ENCODE measurements around the gene ACACB. TPM values are rescaled to one million over a fixed set of nuclear protein-coding genes. Genes with fewer than 3 reads are reported as not detected.

Gene ACACB
- polyA plus RNA-seq, 2 of the 4 experiments (the other 2 are of a cell fraction), result 6.8 to 7.6 TPM

DNA sequence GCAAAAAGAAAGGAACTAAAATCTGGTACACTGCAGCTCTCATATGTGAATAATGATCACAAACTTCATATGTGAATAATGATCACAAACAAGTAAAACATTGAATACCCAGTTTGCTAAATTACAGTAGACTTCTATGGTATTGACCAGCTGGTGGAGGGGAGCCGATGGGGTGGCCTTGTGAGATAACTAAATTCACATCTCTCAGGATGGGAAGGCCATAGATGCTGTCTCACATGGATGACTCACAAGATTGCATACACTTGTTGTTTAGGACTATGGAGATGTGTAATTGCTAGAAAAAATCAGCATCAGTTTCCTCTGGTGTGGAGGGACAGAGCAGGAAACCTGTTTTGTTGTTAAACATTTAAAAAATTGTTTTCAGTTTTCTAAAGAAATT, 49.2 kb downstream of the ACACB start:
- Histone ChIP-seq H3K27ac (no peak overlapping the region), H3K9me3 (no peaks in the 10 kb centered on the region), H3K4me3 (no peak overlapping the region), H3K4me2 (no peak overlapping the region), H3K4me1 (no peaks in the 10 kb centered on the region)
- FAIRE-seq, result no peak
- ATAC-seq, result no peak
- CTCF ChIA-PET, result interaction anchor here (0.6 kb wide), 1 partner anchor 400 kb away, joined by 3 read pairs; no protein-coding TSS in a partner anchor
- POLR2A ChIA-PET, result no interaction called here
- no peak for DNase-seq (ENCODE audit: low read depth in 1 of 2, low spot score in 1 of 2)
- TF ChIP-seq HOXB5 (CRISPR knock-in tag; IDR thresholded peaks at IDR 0.05) (no peak), RCOR1 (IDR thresholded peaks at IDR 0.05; ENCODE audit: low read depth, low read length) (no peak), BHLHE40 (IDR thresholded peaks at IDR 0.05; ENCODE audit: low read depth, low read length) (no peak), MAZ (IDR thresholded peaks at IDR 0.05; ENCODE audit: borderline replicate concordance, low read depth, low read length) (no peak), EHMT2 (IDR thresholded peaks at IDR 0.05; ENCODE audit: low read depth) (no peak), MAFK (IDR thresholded peaks at IDR 0.05; ENCODE audit: partially characterized antibody) (no peak), ZSCAN20 (CRISPR knock-in tag; IDR thresholded peaks at IDR 0.05) (no peak), CBX8 (IDR thresholded peaks at IDR 0.05) (no peak), HOXB13 (CRISPR knock-in tag; IDR thresholded peaks at IDR 0.05; ENCODE audit: low read depth) (no peak), HEYL (CRISPR knock-in tag; IDR thresholded peaks at IDR 0.05) (no peak), KDM1A (IDR thresholded peaks at IDR 0.05; ENCODE audit: low read depth) (no peak), CTCF (IDR thresholded peaks at IDR 0.05) (no peak), JUNB (IDR thresholded peaks at IDR 0.05) (no peak), FOXS1 (CRISPR knock-in tag; IDR thresholded peaks at IDR 0.05) (no peak), RARB (CRISPR knock-in tag; IDR thresholded peaks at IDR 0.05) (no peak), GATA3 (IDR thresholded peaks at IDR 0.05; ENCODE audit: borderline replicate concordance) (no peak), POLR2AphosphoS2 (conservative IDR thresholded peaks at IDR 0.05; ENCODE audit: low read length) (no peak), ZNF302 (CRISPR knock-in tag; IDR thresholded peaks at IDR 0.05) (no peak), HDAC2 (IDR thresholded peaks at IDR 0.05) (no peak)
- TF ChIP-seq, protein P1, sequence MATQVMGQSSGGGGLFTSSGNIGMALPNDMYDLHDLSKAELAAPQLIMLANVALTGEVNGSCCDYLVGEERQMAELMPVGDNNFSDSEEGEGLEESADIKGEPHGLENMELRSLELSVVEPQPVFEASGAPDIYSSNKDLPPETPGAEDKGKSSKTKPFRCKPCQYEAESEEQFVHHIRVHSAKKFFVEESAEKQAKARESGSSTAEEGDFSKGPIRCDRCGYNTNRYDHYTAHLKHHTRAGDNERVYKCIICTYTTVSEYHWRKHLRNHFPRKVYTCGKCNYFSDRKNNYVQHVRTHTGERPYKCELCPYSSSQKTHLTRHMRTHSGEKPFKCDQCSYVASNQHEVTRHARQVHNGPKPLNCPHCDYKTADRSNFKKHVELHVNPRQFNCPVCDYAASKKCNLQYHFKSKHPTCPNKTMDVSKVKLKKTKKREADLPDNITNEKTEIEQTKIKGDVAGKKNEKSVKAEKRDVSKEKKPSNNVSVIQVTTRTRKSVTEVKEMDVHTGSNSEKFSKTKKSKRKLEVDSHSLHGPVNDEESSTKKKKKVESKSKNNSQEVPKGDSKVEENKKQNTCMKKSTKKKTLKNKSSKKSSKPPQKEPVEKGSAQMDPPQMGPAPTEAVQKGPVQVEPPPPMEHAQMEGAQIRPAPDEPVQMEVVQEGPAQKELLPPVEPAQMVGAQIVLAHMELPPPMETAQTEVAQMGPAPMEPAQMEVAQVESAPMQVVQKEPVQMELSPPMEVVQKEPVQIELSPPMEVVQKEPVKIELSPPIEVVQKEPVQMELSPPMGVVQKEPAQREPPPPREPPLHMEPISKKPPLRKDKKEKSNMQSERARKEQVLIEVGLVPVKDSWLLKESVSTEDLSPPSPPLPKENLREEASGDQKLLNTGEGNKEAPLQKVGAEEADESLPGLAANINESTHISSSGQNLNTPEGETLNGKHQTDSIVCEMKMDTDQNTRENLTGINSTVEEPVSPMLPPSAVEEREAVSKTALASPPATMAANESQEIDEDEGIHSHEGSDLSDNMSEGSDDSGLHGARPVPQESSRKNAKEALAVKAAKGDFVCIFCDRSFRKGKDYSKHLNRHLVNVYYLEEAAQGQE (IDR thresholded peaks at IDR 0.05), result no peak
- WGBS (ENCODE audit: missing lambda C conversion rate), result 78% methylated on average over 1 of the region's 1 CpG

DNA sequence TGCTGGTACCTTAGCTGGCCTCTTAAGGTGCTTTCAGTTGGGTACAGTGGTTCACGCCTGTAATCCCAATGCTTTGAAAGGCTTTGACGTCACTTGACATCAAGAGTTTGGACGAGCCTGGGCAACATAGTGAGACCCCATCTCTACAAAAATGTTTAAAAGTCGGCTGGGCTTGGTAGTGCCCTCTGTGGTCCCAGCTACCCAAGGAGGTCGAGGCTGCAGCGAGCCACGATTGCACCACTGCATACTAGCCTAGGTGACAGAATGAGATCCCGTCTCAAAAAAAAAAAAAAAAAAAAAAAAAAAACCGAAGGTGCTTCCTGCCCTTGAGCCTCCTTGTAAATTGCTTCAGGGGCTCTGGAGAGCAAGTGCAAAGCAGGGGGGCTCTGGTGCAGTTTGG, 50.0 kb downstream of the ACACB start:
- TF ChIP-seq RARB (CRISPR knock-in tag; IDR thresholded peaks at IDR 0.05) (no peak), MAFK (IDR thresholded peaks at IDR 0.05; ENCODE audit: partially characterized antibody) (no peak), EP300 (IDR thresholded peaks at IDR 0.05) (no peak), BHLHE40 (IDR thresholded peaks at IDR 0.05; ENCODE audit: low read depth, low read length) (no peak), FOSL2 (IDR thresholded peaks at IDR 0.05) (no peak), FOSL2 (CRISPR knock-in tag; IDR thresholded peaks at IDR 0.05) (no peak), HEYL (CRISPR knock-in tag; IDR thresholded peaks at IDR 0.05) (no peak), HMGXB4 (CRISPR knock-in tag; IDR thresholded peaks at IDR 0.05; ENCODE audit: borderline replicate concordance) (no peak), RFX5 (IDR thresholded peaks at IDR 0.05) (no peak), FOSB (CRISPR knock-in tag; IDR thresholded peaks at IDR 0.05) (no peak), HOXA7 (CRISPR knock-in tag; IDR thresholded peaks at IDR 0.05) (no peak), MYC (IDR thresholded peaks at IDR 0.05; ENCODE audit: borderline replicate concordance, low read length) (no peak), SREBF2 (IDR thresholded peaks at IDR 0.05) (no peak), FOXS1 (CRISPR knock-in tag; IDR thresholded peaks at IDR 0.05) (no peak), TFCP2L1 (CRISPR knock-in tag; IDR thresholded peaks at IDR 0.05) (no peak), PHF8 (IDR thresholded peaks at IDR 0.05; ENCODE audit: borderline replicate concordance, low read depth) (no peak)
- POLR2A ChIA-PET, result no interaction called here
- CTCF ChIA-PET, result interaction anchor here (0.6 kb wide), 1 partner anchor 400 kb away, joined by 3 read pairs; no protein-coding TSS in a partner anchor
- no peaks in the 10 kb centered on the region for H3K9me3 ChIP-seq
- 75% methylated on average over 9 of the region's 9 CpGs for WGBS (ENCODE audit: missing lambda C conversion rate)
- H3K4me2 ChIP-seq, result no peak overlapping the region
- ATAC-seq (no peak), DNase-seq (ENCODE audit: low read depth in 1 of 2, low spot score in 1 of 2) (no peak), FAIRE-seq (no peak)
- no peaks in the 10 kb centered on the region for H3K4me1 ChIP-seq
- no peak overlapping the region for H3K4me3 ChIP-seq
- no peak overlapping the region for H3K27ac ChIP-seq
